ENCODE results near the gene PITPNM3. TPM values are rescaled to one million over a fixed set of nuclear protein-coding genes. Genes with fewer than 3 reads are reported as not detected.

PITPNM3 gene
- 1.6 to 2.2 TPM (median 1.8 TPM) in 5 replicates for total RNA-seq (2022; extraction: Qiagen RNA extraction; ENCODE audit: low read depth)

GRCh38 chr17:6556121-6557039, at the start of gene PITPNM3:
PITPNM3 (minus strand) TSS chr17:6556555; CDS start chr17:6556406, 149 bp downstream.

GRCh38 chr17:6443692-6444570, 112.4 kb downstream of the PITPNM3 start, which contains the start of gene PIMREG:
PIMREG (plus strand) TSS chr17:6444455; CDS start chr17:6445111, 656 bp downstream.

GRCh38 chr17:6435051-6435450, 121.3 kb downstream of the PITPNM3 start, which contains the start of gene AIPL1:
AIPL1 (minus strand) TSS chr17:6435121; CDS start chr17:6435104, 17 bp downstream.

Other genes with a start within 250 kb of the PITPNM3 start
- not detected in 5 replicates for gene AIPL1, start 121.4 kb downstream of the PITPNM3 start, total RNA-seq (2022; extraction: Qiagen RNA extraction; ENCODE audit: low read depth)
- 35.2 to 47.7 TPM (median 44.9 TPM) in 5 replicates for gene PIMREG, start 112.1 kb downstream of the PITPNM3 start, total RNA-seq (2022; extraction: Qiagen RNA extraction; ENCODE audit: low read depth)
- gene KIAA0753, start 84.2 kb upstream of the PITPNM3 start, total RNA-seq (2022; extraction: Qiagen RNA extraction; ENCODE audit: low read depth): 16.2 to 19.8 TPM (median 19.1 TPM) in 5 replicates
- 406 to 453 TPM (median 425 TPM) in 5 replicates for gene TXNDC17, start 84.5 kb upstream of the PITPNM3 start, total RNA-seq (2022; extraction: Qiagen RNA extraction; ENCODE audit: low read depth)
- gene MED31, start 95.0 kb upstream of the PITPNM3 start, total RNA-seq (2022; extraction: Qiagen RNA extraction; ENCODE audit: low read depth): 26.4 to 37.0 TPM (median 33.1 TPM) in 5 replicates
- gene C17orf100, start 95.2 kb upstream of the PITPNM3 start, total RNA-seq (2022; extraction: Qiagen RNA extraction; ENCODE audit: low read depth): 2.0 to 3.5 TPM (median 3.2 TPM) in 5 replicates
- gene SLC13A5, start 156.8 kb upstream of the PITPNM3 start, total RNA-seq (2022; extraction: Qiagen RNA extraction; ENCODE audit: low read depth): 0.11 to 0.70 TPM (median 0.30 TPM) in 5 replicates
- gene XAF1, start 199.5 kb upstream of the PITPNM3 start, total RNA-seq (2022; extraction: Qiagen RNA extraction; ENCODE audit: low read depth): 0.03 to 0.24 TPM in 2 of 5 replicates, not detected in the others
- gene FBXO39, start 219.7 kb upstream of the PITPNM3 start, total RNA-seq (2022; extraction: Qiagen RNA extraction; ENCODE audit: low read depth): not detected in 5 replicates

Data from A549 treated with RU486 at 1 μM for 4 hours (cell line).